Activated naive CD8-positive, alpha-beta T cell treated with anti-CD3 and anti-CD28 coated beads, Interleukin-2, amount 10 ng/mL, durations not matched to agents 7 days and 5 days (primary cell): ENCODE measurements around the gene UBE2L6. TPM values are rescaled to one million over a fixed set of nuclear protein-coding genes. Genes with fewer than 3 reads are reported as not detected.
"Not testable (repeated sequence)": the region's sequence is repeated elsewhere in the genome, so short reads cannot be mapped to it uniquely, and the experiment has no call there.

Experiments used
- ATAC-seq: fragments of 150-1000 bp; cut with Tn5 transposase; one replicate; pipeline ENCODE4 v1.10.0; 2021; ENCODE audit warnings: low read depth, moderate library complexity
- POLR2A ChIA-PET: fragments of 350-600 bp; sonication (Branson Sonifier 250); formaldehyde crosslinking; loops from one replicate; lab custom pipeline; 2021; ENCODE audit warnings: antibody characterized with exemption; lab: Charles Lee
- DNase-seq: peaks from one replicate; pipeline ENCODE4 v3.0.0; 2021
- H3K27ac Mint-ChIP-seq: one replicate; pipeline ENCODE4 v1.8.0; 2022; ENCODE audit warnings: mild to moderate bottlenecking, mixed read lengths
- H3K27me3 Mint-ChIP-seq: one replicate; pipeline ENCODE4 v1.8.0; 2022; ENCODE audit warnings: mild to moderate bottlenecking, moderate library complexity, mixed read lengths
- H3K36me3 Mint-ChIP-seq: one replicate; pipeline ENCODE4 v1.8.0; 2021; ENCODE audit warnings: mild to moderate bottlenecking, mixed read lengths
- H3K4me1 Mint-ChIP-seq: one replicate; pipeline ENCODE4 v1.8.0; 2021; ENCODE audit warnings: mixed read lengths
- H3K4me3 Mint-ChIP-seq: one replicate; pipeline ENCODE4 v1.8.0; 2022; ENCODE audit warnings: mild to moderate bottlenecking, moderate library complexity, mixed read lengths
- H3K9me3 Mint-ChIP-seq: one replicate; pipeline ENCODE4 v1.8.0; 2021; ENCODE audit warnings: mixed read lengths
- total RNA-seq, 2 experiments: library from RNA; stranded (reverse); gene quantifications; one replicate each; pipeline ENCODE4 v1.2.3, GENCODE V29; 2021

UBE2L6 gene
- total RNA-seq, 2 experiments from 2014 or later, result 220 to 221 TPM

GRCh38 chr11:57536947-57537619 lies 30.4 kb downstream of the UBE2L6 start, which contains the start of gene SMTNL1:
Gene SMTNL1, plus strand, starts transcription at chr11:57537595. Its CDS starts 5,048 bp downstream, at chr11:57542643.
- H3K4me3 Mint-ChIP-seq, result no peak within 1 kb of the TSS
- H3K27ac Mint-ChIP-seq, result peak within 1 kb of the TSS; percentile 7
- peaks cover 1% of the 10 kb centered on the region for H3K4me1 Mint-ChIP-seq
- POLR2A ChIA-PET, result no interaction called here
- H3K27me3 Mint-ChIP-seq, result no peaks in the 10 kb centered on the region
- H3K36me3 Mint-ChIP-seq, result peaks cover 13% of the 10 kb centered on the region
- no peak for ATAC-seq
- no peaks in the 10 kb centered on the region for H3K9me3 Mint-ChIP-seq
- no peak for DNase-seq

- H3K36me3 Mint-ChIP-seq, H3K27me3 Mint-ChIP-seq, DNase-seq, POLR2A ChIA-PET, H3K4me3 Mint-ChIP-seq, ATAC-seq, H3K9me3 Mint-ChIP-seq, H3K27ac Mint-ChIP-seq: not testable (repeated sequence)
- peaks cover 16% of the 10 kb centered on the region for H3K4me1 Mint-ChIP-seq
Observed at GRCh38 chr11:57534449-57534848, 33.0 kb downstream of the UBE2L6 start.

- no peaks in the 10 kb centered on the region for H3K9me3 Mint-ChIP-seq
- peaks cover 38% of the 10 kb centered on the region for H3K4me1 Mint-ChIP-seq
- peaks cover 7% of the 10 kb centered on the region for H3K36me3 Mint-ChIP-seq
- peak; percentile 96 for ATAC-seq
- DNase-seq, result peak; percentile 87
- peak within 1 kb of the TSS; percentile 88 for H3K4me3 Mint-ChIP-seq
- H3K27me3 Mint-ChIP-seq, result no peaks in the 10 kb centered on the region
- H3K27ac Mint-ChIP-seq, result peak within 1 kb of the TSS; percentile 91
- POLR2A ChIA-PET, result interaction anchor here (1.1 to 2.3 kb wide), 8 partner anchors 17 to 211 kb away, joined by 3 to 8 read pairs (median 5); partner anchors contain the start of genes SSRP1 and UBE2L6
Observed at GRCh38 chr11:57530596-57531507, 36.6 kb downstream of the UBE2L6 start, which contains the start of gene TIMM10. Gene TIMM10, minus strand, starts transcription at chr11:57530754. Its CDS starts 565 bp downstream, at chr11:57530189.

DNA sequence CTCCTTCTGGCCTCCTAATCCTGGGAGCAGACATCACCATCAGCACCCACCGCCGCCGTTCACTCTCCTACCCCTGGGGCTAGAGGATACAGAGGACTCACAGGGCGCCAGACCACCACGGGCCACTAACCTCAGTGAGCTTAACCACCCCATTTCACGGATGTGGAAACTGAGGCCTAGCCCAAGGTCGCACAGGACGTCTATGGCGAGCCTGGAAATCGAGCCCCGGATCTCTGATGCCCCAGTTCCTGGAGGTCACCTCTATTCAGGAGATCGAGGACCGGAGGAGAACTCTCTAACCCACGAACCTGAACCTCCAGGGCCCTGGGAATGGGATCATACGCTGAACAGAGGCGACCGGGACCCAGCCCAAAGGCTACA lies 37.3 kb downstream of the UBE2L6 start:
- Mint-ChIP-seq H3K4me1 (peaks cover 38% of the 10 kb centered on the region), H3K36me3 (peaks cover 7% of the 10 kb centered on the region), H3K9me3 (no peaks in the 10 kb centered on the region), H3K27ac (peak overlapping the region; percentile 91), H3K27me3 (no peaks in the 10 kb centered on the region), H3K4me3 (peak overlapping the region; percentile 88)
- DNase-seq, result no peak
- POLR2A ChIA-PET, result interaction anchor here (1.1 to 6.6 kb wide), 5 partner anchors 14 to 195 kb away, joined by 4 to 36 read pairs (median 6); partner anchors contain the start of genes SLC43A1 and SSRP1
- no peak for ATAC-seq

GRCh38 chr11:57529012-57529411 lies 38.5 kb downstream of the UBE2L6 start:
- no peaks in the 10 kb centered on the region for H3K9me3 Mint-ChIP-seq
- no peak for DNase-seq
- H3K27me3 Mint-ChIP-seq, result no peaks in the 10 kb centered on the region
- ATAC-seq, result no peak
- POLR2A ChIA-PET, result interaction anchor here (1.6 to 6.6 kb wide), 2 partner anchors 13 to 71 kb away, joined by 4 to 36 read pairs; partner anchors contain the start of gene SLC43A1
- no peak overlapping the region for H3K4me3 Mint-ChIP-seq
- no peak overlapping the region for H3K27ac Mint-ChIP-seq
- H3K4me1 Mint-ChIP-seq, result peaks cover 38% of the 10 kb centered on the region
- H3K36me3 Mint-ChIP-seq, result peaks cover 10% of the 10 kb centered on the region

DNA sequence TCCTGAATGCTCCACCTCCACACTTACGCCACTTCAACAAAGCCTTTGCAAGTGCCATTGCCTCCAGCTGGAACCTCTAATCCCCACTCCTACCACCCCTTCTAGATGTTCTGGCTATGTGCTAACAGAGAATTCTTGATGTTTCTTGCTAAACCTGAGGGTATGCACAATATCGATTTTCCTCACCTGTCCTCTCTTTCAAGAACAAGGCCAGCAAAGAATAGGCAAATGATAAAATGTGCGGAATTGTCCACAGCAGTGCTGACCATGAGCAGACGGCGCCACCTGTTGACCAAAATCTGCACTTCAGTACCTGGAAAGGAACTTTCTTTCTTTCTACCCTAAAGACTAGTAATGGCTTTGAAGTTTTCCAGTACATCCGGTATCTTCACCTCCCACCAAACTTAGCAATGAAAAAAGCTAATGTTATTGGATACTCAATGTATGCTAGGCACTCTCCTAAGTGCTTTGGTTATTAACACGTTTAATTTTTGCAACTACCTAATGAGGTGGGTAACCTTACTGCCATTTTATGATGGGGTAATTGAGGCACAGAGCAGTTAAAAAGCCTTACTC lies 40.3 kb downstream of the UBE2L6 start:
- DNase-seq (peak; percentile 75), ATAC-seq (no peak)
- Mint-ChIP-seq H3K4me1 (peaks cover 37% of the 10 kb centered on the region), H3K4me3 (no peak overlapping the region), H3K27me3 (no peaks in the 10 kb centered on the region), H3K36me3 (peaks cover 8% of the 10 kb centered on the region), H3K9me3 (no peaks in the 10 kb centered on the region), H3K27ac (peak overlapping the region; percentile 70)
- POLR2A ChIA-PET, result interaction anchor here (0.9 to 6.6 kb wide), 4 partner anchors 11 to 70 kb away, joined by 3 to 36 read pairs (median 16); partner anchors contain the start of gene SLC43A1

- Mint-ChIP-seq H3K9me3 (no peaks in the 10 kb centered on the region), H3K4me3 (no peak overlapping the region), H3K27ac (no peak overlapping the region), H3K36me3 (peaks cover 8% of the 10 kb centered on the region), H3K4me1 (peaks cover 13% of the 10 kb centered on the region), H3K27me3 (no peaks in the 10 kb centered on the region)
- ATAC-seq (no peak), DNase-seq (no peak)
- POLR2A ChIA-PET, result interaction anchor here (6.6 kb wide), 1 partner anchor 8 kb away, joined by 36 read pairs; the partner anchor contains the start of gene SLC43A1
Observed at GRCh38 chr11:57523419-57523818, 44.1 kb downstream of the UBE2L6 start.

DNA sequence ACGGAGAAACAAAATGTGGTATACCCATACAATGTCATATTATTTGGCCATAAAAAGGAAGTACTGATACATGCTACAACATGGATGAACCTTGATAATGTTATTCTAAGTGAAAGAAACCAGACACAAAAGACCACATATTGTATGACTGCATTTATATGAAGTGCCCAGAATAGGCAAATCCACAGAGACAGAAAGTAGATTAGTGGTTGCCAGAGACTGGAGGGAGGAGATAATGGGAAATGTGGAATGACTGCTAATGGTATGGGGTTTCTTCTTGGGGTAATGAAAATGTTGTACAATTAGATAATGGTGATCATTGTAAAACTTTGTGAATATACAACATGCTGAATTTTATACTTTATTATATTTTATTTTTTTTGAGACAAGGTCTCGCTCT lies 46.4 kb downstream of the UBE2L6 start:
- H3K36me3 Mint-ChIP-seq, result peaks cover 4% of the 10 kb centered on the region
- DNase-seq (no peak), ATAC-seq (no peak)
- no peak overlapping the region for H3K4me3 Mint-ChIP-seq
- no peaks in the 10 kb centered on the region for H3K9me3 Mint-ChIP-seq
- no peaks in the 10 kb centered on the region for H3K27me3 Mint-ChIP-seq
- POLR2A ChIA-PET, result interaction anchor here (1.3 kb wide), 1 partner anchor 28 kb away, joined by 4 read pairs; no protein-coding TSS in a partner anchor
- H3K27ac Mint-ChIP-seq, result no peak overlapping the region
- peaks cover 5% of the 10 kb centered on the region for H3K4me1 Mint-ChIP-seq

DNA sequence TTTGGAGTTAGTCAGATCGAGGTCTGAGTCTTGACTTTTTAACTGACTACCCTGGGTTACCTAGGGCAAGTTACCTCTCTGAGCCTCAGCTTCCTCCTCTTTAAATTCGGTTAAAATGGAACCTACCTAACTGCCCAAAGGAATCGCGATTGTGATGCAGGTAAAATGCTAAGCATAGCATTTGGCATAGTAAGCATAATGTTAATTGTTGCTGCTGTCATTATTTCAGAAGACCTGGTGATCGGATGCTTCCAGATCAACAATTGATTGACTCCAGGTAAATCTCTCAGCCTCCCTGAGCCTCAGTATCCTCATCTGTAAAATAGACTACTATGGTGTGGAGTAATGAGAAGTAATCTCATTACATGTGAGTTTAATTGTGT lies 51.4 kb downstream of the UBE2L6 start:
- ATAC-seq (no peak), DNase-seq (no peak)
- Mint-ChIP-seq H3K36me3 (no peaks in the 10 kb centered on the region), H3K4me1 (peaks cover 31% of the 10 kb centered on the region), H3K9me3 (no peaks in the 10 kb centered on the region), H3K27me3 (no peaks in the 10 kb centered on the region), H3K27ac (peak overlapping the region; percentile 88), H3K4me3 (peak overlapping the region; percentile 90)
- POLR2A ChIA-PET, result interaction anchor here (1.0 to 5.0 kb wide), 4 partner anchors 11 to 25 kb away, joined by 3 to 36 read pairs (median 16); no protein-coding TSS in a partner anchor

DNA sequence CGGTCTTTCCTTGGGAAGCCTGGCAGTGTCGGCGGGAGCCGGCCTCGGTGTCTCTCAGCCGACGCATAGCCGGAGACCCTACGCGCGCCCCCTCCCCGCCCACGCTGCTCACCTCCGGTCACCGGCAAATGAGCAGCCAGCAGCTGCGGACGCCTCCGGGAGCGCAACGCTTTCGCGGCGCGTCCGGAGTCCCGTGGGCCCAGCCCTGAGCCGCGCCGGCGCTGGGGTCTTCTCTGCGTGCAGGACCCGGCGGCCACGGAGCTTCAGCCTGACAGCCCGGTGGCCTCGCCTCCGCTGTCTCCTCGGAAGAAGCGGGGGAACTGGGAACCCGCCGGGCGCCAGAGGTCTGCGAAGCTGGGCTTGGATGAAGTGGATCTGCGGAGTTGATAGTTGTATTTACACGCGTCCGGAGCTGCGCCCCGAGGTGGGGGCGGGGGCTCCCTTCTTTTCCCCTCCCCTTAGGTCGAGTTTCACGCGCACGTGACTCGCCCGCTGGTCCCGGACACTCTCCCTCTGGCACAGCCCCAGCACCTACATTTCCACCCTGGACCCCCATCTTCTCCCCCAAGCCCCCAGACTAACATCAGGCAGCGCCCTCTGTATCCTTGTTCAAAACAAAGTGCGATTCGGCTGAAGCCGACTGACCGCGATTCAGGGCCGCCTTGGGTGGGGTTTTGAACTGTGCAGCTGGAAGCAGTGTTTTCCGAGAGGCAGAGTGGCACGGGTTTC lies 52.0 kb downstream of the UBE2L6 start, which contains the start of gene SLC43A1:
Gene SLC43A1 (minus strand): TSS at position 371 of the 729 bp plus-strand sequence. CDS start 1,591 bp downstream, outside the sequence.
- POLR2A ChIA-PET, result interaction anchor here (1.0 to 5.0 kb wide), 9 partner anchors 11 to 226 kb away, joined by 3 to 36 read pairs (median 5); partner anchors contain the start of genes MED19, SELENOH, SSRP1 and TMX2
- no peaks in the 10 kb centered on the region for H3K9me3 Mint-ChIP-seq
- peak; percentile 66 for DNase-seq
- peak within 1 kb of the TSS; percentile 99 for H3K4me3 Mint-ChIP-seq
- H3K27ac Mint-ChIP-seq, result peak within 1 kb of the TSS; percentile 98
- no peaks in the 10 kb centered on the region for H3K27me3 Mint-ChIP-seq
- peak; percentile 43 for ATAC-seq
- H3K36me3 Mint-ChIP-seq, result no peaks in the 10 kb centered on the region
- peaks cover 31% of the 10 kb centered on the region for H3K4me1 Mint-ChIP-seq

- Mint-ChIP-seq H3K27ac (peak overlapping the region; percentile 98), H3K27me3 (no peaks in the 10 kb centered on the region), H3K36me3 (peaks cover 2% of the 10 kb centered on the region), H3K4me3 (peak overlapping the region; percentile 99), H3K4me1 (peaks cover 34% of the 10 kb centered on the region), H3K9me3 (no peaks in the 10 kb centered on the region)
- POLR2A ChIA-PET, result interaction anchor here (0.7 to 5.0 kb wide), 14 partner anchors 12 to 227 kb away, joined by 3 to 36 read pairs (median 4); partner anchors contain the start of genes MED19, SELENOH, SSRP1 and TMX2
- DNase-seq (peak; percentile 75), ATAC-seq (peak; percentile 71)
Observed at GRCh38 chr11:57514538-57515331, 52.7 kb downstream of the UBE2L6 start.
